GM18520 (cell line): ENCODE measurements around the gene APOA4.

Experiments
- ATAC-seq: cut with Tn5 transposase; IDR thresholded peaks from one replicate; pipeline ENCODE4 v1.9.1; 2021; ENCODE audit not compliant: unreplicated experiment

APOA4 gene

GRCh38 chr11:116831790-116832349, 8.8 kb upstream of the APOA4 start:
- ATAC-seq, result no peak

- no peak for ATAC-seq
Observed at GRCh38 chr11:116830184-116830912, 7.2 kb upstream of the APOA4 start.

- ATAC-seq, result no peak
Observed at GRCh38 chr11:116829525-116830183, 6.5 kb upstream of the APOA4 start, which contains the start of gene APOC3. Gene APOC3, plus strand, starts transcription at chr11:116829907. Its CDS starts 676 bp downstream, at chr11:116830583.

- no peak for ATAC-seq
Observed at GRCh38 chr11:116828632-116829524, 5.8 kb upstream of the APOA4 start.

GRCh38 chr11:116827461-116827860, 4.4 kb upstream of the APOA4 start:
- no peak for ATAC-seq

GRCh38 chr11:116826751-116827431, 3.8 kb upstream of the APOA4 start:
- no peak for ATAC-seq

- no peak for ATAC-seq
Observed at GRCh38 chr11:116825854-116826750, 3.0 kb upstream of the APOA4 start.

GRCh38 chr11:116825434-116825833, 2.3 kb upstream of the APOA4 start:
- ATAC-seq, result no peak

GRCh38 chr11:116822575-116822974, 529 bp downstream of the APOA4 start:
- ATAC-seq, result no peak

GRCh38 chr11:116821050-116821918, 1.8 kb downstream of the APOA4 start:
- no peak for ATAC-seq

GRCh38 chr11:116819049-116819448, 4.1 kb downstream of the APOA4 start:
- ATAC-seq, result no peak

GRCh38 chr11:116814502-116814901, 8.6 kb downstream of the APOA4 start:
- no peak for ATAC-seq

- ATAC-seq, result no peak
Observed at GRCh38 chr11:116813781-116814471, 9.2 kb downstream of the APOA4 start.

- ATAC-seq, result no peak
Observed at GRCh38 chr11:116813170-116813569, 9.9 kb downstream of the APOA4 start.

- no peak for ATAC-seq
Observed at GRCh38 chr11:116812109-116812508, 11.0 kb downstream of the APOA4 start.

- no peak for ATAC-seq
Observed at GRCh38 chr11:116811194-116811593, 11.9 kb downstream of the APOA4 start.

GRCh38 chr11:116808262-116809175, 14.6 kb downstream of the APOA4 start:
- ATAC-seq, result no peak
